ENCODE results near the gene PPP1R7.
"Not testable (repeated sequence)": the region's sequence is repeated elsewhere in the genome, so short reads cannot be mapped to it uniquely, and the experiment has no call there.

The PPP1R7 gene, protein sequence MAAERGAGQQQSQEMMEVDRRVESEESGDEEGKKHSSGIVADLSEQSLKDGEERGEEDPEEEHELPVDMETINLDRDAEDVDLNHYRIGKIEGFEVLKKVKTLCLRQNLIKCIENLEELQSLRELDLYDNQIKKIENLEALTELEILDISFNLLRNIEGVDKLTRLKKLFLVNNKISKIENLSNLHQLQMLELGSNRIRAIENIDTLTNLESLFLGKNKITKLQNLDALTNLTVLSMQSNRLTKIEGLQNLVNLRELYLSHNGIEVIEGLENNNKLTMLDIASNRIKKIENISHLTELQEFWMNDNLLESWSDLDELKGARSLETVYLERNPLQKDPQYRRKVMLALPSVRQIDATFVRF

DNA sequence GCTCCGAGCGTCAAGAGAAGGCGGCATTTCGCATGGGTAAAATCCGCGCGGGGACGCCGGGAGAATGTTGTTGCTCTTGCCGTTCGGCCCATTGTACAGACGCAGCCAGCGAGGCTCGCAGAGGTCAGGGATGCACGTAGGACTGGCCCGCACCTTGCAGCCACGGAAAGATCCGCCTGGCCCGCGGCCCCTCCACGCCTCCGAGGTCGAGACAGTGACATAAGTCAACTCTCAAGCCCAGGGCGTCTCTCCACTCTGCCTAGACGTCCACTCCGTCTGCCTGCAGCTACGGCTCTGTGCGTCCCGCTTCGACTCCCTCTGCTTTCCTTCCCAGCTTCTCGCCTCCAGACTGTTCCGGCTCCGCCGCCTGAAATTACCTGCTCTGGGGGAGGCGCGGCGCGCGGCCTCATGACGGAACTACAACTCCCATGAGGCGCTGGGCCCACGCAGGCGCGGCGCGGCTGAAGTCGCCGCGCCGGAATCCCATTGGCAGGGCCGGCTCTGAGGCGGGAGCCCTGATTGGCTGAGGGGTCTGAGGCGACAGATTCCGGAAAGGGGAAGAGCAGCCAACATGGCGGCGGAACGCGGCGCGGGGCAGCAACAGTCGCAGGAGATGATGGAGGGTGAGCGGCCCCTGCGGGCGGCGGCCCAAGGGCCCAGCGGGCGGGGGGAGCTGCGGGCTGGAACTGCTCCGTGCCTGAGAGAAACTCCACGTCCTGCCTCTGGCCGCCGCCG lies at the start of gene PPP1R7:
Gene PPP1R7 (plus strand): TSS at position 543 of the 735 bp plus-strand sequence. CDS start 29 bp downstream, at position 572.
- peak; percentile 89 to 93 for DNase-seq (ENCODE audit: low read depth in 2 of 2)

DNA sequence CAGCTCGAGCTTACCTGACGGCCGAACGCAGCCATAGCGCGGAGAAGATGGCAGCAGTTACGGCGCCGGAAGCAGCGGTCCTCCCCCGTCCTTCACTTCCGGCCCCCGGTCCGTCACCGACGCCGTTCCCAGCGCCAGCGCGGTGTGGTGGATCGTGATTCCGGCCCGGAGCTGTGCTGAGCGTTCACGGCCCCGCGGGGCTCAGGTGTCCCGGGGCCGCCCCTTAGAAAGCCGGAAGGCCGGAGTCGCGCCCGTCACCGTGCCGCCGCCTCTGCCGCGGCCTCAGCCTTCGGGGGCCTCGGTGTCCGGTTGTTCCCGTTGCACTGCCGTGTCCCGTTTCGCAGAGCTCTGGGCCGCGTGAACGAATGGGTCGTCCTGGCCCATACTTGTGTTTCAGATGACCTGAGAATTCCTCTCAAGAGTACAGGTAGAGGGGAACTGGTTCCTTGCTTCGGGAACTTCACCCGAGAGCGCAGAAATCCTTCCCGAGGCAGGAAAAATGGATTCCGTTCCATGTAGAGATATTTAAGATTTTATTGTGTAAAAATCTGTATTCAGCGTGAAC lies 47.9 kb upstream of the PPP1R7 start, which contains the start of gene MTERF4:
Gene MTERF4 (minus strand): TSS at position 49 of the 565 bp plus-strand sequence. CDS start 14 bp downstream, at position 35.
- peak; percentile 86 to 87 for DNase-seq (ENCODE audit: low read depth in 2 of 2)

DNA sequence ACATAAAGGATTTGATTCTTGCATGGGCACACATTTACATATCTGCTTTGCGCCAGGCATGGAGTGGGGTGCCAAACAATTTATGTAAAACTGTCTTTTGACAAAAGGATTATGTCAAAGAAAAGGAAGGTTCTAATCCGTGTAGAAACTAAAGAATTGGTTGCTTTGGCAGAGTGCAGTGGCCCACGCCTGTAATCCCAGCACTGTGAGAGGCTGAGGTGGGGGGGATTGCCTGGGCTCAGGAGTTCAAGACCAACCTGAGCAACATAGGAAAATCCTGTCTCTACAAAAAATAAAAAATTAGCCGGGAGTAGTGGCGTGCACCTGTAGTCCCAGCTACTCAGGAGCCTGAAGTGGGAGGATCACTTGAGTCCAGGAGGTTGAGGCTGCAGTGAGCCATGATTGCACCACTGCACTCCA lies 47.1 kb upstream of the PPP1R7 start:
- no peak for DNase-seq (ENCODE audit: low read depth in 2 of 2)

DNA sequence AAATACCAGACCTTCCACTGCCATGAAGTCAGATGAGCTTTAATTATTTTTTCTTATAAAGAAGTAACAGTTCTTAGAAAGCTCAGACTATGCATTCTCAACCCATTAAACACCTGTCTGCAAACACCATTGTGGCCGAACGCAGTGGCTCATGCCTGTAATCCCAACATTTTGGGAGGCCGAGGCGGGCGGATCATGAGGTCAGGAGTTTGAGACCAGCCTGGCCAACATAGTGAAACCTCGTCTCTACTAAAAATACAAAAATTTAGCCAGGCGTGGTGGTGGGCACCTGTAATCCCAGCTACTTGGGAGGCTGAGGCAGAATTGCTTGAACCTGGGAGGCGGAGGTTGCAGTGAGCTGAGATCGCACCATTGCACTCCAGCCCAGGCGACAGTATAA lies 45.7 kb upstream of the PPP1R7 start:
- not testable (repeated sequence) for DNase-seq (ENCODE audit: low read depth in 2 of 2)

DNA sequence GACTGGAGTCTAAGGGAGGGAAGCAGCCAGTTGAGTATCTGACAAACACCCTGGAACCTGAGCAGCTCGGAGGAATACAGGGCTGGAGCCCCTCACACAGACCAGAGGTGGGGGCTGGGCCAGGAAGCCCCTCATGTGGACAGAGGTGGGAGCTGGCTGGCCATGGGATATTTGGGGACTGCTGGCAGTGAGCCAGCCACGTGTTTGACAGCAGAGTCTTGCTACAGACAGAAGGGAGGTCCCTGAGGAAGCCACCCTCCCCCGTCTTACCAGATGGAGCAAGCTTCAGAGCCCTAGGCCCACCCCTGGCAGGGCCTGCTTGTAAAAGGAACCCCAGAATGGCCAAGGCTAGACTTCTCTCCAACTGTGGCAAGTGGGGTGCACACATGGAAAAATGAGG lies 44.6 kb upstream of the PPP1R7 start:
- DNase-seq (ENCODE audit: low read depth in 2 of 2) = no peak

DNA sequence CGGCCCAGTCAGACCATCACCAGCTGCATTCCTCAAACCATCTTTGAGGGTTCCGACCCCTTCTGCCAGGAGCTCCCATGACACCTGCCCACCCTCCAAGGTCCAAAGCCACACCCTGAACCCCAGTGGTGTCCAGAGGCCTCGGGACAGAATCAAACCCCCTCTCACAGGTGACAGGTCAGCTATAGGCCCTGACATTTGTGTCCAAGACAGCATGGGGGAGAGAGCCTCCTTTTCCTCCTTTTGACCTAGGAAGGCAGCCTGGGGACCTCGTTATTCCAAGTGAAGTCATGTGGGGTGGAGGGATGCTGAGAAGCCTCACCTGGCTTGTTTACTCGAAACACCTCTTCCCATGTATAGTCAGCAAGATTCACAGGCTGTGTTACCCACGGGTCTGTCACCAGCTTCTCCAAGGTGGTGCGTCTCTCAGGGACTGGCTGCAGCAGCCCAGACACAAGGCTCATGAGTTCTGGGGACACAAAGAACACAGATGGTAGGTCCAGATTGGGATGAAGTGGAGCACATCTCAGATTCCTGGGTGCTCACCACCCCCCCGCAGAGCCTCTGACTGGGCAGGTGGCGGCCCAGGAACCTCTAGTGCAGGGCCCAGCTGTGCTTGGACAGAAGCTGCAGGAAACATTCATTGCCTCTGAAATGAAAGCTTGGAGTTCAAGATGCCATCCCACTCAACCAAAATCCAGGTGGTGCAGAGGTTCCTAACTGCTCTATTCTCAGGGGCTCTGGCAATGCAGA lies 43.1 kb upstream of the PPP1R7 start:
- no peak for DNase-seq (ENCODE audit: low read depth in 2 of 2)

DNA sequence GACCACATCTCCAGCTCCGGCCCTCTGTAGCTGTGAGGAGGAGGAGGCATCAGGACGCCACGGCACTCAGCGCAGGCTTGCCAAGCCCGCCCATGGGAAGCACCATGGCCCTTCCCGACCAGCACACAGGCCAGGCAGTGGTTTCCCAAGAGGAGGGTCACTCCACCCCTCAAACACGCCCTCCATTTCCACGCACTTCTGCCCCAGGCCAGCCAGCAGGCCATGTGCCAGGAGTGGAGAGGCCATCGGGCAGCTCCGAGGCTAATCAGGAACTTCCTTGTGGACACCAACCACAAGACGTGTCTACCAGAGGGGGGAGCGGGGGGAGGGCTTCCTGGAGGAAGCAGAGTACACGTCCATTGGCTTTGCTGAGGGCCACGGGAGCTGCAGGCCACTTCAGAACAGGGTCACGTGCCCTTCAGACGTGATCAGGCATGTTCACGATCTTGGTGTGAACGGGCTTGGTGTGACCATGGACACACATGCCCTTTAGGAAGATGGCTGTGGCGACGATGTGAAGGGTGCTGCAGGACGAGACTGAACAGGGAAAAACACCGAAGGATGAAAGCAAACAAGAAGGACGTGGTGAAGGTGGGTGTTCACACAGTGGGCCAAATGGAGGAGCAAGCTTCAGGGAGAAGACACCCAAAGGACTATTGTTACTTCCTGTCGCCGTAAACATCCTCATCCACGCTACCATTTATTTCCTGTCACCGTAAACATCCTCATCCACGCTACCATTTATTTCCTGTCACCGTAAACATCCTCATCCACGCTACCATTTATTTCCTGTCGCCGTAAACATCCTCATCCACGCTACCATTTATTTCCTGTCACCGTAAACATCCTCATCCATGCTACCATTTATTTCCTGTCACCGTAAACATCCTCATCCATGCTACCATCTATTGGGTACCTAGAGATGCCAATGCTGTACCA lies 41.7 kb upstream of the PPP1R7 start:
- DNase-seq (ENCODE audit: low read depth in 2 of 2) = no peak

DNA sequence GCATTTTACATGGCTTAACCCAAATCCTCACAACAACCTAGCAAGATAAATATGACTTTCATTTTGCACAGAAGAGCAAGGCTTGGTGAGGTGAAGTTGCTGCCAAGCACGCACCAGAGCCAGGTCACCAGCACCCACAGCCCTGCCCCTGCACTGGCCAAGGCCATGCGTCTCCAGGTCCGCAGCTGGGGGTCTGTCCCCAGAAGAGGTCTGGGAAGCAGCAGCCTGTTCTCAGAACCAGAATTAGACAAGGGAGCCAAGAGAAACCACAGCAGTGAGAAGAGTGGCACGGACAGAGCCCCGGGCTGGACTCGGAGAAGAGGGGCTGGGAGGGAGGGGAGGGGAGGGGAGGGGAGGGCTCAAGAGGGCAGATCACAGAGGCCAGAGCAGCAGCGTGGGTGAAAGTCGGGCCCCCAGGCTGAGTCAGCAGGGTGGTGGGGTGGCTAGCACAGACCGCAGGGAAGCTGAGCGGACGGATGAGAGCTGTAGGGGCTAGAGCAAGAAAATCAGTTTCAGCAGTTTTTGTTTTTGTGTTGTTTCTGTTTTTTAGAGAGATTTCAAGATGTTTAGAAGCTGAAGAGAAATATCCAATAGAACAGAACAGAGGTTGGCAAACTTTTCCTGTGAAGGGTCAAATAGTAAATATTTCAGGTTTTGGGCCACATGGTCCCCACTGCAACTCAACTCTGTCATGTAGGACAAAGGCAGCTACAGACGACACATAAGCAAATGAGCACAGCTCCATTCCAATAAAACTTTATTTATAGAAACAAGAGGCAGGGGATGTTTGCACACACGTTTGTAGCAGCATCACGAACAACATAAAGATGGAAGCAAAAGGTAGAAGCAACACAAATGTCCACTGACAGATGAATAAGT lies 40.8 kb upstream of the PPP1R7 start:
- DNase-seq (ENCODE audit: low read depth in 2 of 2) = peak in 1 of 2 donors; percentile 53

DNA sequence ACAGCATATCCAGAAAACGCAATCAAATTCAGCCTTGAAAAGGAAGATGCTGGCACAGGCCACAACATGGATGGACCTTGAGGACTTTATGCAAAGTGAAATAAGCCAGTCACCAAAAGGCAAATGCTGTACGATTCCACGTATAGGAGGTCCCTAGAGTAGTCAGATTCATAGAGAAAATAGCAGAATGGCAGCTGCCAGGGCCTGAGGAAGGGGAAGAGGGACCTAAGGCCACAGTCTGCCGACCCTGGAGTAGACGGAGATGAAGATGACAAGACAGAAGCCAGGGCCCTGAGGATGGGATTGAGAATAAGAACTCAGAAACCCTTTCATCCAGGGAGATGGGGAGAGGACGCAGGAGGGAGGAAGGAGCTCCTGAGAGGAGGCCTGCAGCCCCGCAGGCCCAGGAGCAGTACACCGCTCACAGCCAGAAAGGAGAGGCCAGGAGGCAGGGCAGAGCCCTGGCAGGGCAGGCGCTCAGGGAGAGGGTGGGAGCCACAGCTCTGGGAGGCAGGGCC lies 40.1 kb upstream of the PPP1R7 start:
- DNase-seq (ENCODE audit: low read depth in 2 of 2) = no peak

DNA sequence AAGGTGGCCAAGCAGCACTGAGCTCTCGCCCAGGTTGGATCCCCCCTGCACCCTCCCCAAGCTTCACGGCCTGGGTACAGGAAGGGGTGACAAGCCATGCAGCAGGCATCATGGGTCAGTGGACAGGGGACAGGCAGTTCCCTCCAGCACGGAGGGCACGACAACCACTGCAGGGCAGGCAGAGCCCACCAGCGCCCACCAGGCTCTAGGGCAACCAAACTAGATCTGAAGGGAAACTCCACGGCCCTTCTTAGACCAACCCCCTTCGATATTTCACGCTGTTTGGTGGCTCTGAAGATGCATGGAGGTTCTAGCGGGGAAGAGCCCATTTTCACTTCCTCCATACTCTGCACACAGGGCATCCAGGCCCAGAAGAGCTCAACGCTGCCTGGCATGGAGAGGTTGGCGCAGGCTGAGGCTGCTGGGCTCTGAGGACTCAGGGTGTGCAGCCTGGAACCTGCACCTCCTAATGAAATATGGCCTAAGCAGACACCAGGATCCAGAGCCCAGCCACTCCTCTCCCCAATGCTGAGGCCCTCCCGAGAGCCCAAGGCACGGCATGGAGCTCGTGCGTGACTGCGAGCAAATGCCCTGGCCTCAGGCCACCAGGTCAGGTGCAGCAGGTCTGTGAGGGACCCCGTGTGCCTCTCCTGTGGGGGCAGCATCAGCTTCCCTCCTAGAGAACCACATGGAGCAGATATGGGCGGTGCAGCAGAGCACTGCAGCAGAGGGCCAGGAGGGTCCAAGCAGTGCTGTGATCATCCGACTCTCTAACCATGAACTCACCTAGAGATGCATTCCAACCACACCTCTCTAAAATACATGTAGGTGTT lies 39.4 kb upstream of the PPP1R7 start:
- no peak for DNase-seq (ENCODE audit: low read depth in 2 of 2)

DNA sequence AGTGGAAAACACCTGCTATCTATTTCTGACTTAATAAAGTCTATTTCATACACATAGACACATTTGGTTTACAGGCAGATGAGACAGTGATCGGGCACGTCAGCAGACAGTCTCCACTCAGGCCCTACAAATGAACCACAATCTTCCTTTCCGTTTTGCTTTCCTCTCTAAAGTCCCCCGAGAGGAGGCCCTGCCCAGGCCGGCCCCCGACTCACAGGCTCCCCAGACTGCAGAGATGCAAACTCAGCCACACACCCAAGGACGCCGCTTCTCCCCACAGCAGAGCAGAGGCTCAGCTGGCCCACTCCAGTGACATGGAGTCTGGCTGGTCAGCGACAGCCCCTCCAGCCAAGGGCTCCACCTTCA lies 38.8 kb upstream of the PPP1R7 start:
- no peak for DNase-seq (ENCODE audit: low read depth in 2 of 2)

DNA sequence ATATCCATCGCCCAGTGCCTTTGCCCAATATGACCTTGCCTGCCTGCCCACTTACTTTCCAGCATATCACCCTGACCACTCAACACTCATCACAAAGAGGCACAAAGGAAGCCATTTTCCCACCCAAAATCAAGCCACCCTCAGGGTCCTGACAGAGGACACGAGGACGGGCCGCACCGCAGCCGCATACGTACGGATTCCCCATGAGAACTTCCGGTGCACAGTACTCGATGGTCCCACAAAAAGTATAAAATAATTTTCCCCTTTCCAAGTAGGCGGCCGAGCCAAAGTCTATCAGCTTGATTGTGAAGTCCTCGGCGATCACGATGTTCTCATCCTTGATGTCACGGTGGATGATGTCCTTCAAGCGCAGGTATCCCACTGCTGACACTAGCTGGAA lies 38.2 kb upstream of the PPP1R7 start:
- no peak for DNase-seq (ENCODE audit: low read depth in 2 of 2)

DNA sequence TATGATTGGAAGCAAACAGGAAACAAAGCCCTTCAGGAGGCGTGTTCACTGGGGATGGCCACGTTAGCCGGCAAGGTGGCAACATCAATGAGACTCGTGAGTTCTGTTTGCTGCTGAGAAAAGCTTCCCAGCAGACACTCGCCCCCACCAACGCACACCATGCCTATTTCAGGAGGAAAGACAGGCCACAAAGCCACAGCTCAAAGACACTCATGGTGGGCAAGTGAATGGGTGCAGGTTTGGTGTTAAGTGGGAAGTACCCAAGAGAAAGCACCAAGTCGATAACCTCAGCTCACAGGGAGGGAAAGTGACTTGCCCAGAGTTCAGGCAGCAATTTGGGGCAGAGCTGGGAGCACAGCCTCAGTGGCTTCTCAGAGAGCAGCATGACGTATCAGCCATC lies 37.7 kb upstream of the PPP1R7 start:
- DNase-seq (ENCODE audit: low read depth in 2 of 2) = peak; percentile 41 to 58

DNA sequence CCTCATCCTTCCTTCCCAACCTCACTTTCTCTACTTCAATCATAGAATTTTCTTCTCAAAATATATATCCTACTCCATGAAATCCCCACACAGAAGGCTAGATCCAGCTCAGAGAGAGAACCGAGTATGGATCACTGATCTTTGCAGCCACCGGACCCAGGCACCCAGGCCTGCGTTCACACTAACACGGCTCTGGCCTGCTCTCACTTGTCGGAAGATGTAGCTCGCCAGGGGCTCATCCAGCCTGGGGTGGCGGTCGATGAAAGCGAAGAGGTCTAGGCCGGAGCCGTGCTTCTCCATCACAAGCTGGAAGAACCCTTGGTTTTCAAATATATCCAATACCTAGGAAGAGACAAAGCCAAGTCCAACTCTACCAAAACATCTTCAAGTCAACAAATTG lies 35.4 kb upstream of the PPP1R7 start:
- no peak for DNase-seq (ENCODE audit: low read depth in 2 of 2)

DNA sequence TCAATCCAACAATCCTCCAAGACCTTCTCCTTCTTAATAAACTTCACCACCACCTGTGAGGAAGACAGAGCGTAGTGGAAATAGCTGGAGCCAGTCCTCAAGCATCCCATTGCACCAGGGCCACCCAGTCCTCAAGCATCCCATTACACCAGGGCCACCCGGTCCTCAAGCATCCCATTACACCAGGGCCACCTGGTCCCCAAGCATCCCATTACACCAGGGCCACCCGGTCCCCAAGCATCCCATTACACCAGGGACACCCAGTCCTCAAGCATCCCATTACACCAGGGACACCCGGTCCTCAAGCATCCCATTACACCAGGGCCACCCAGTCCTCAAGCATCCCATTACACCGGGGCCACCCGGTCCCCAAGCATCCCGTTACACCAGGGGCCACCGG lies 34.9 kb upstream of the PPP1R7 start:
- DNase-seq (ENCODE audit: low read depth in 2 of 2) = no peak

DNA sequence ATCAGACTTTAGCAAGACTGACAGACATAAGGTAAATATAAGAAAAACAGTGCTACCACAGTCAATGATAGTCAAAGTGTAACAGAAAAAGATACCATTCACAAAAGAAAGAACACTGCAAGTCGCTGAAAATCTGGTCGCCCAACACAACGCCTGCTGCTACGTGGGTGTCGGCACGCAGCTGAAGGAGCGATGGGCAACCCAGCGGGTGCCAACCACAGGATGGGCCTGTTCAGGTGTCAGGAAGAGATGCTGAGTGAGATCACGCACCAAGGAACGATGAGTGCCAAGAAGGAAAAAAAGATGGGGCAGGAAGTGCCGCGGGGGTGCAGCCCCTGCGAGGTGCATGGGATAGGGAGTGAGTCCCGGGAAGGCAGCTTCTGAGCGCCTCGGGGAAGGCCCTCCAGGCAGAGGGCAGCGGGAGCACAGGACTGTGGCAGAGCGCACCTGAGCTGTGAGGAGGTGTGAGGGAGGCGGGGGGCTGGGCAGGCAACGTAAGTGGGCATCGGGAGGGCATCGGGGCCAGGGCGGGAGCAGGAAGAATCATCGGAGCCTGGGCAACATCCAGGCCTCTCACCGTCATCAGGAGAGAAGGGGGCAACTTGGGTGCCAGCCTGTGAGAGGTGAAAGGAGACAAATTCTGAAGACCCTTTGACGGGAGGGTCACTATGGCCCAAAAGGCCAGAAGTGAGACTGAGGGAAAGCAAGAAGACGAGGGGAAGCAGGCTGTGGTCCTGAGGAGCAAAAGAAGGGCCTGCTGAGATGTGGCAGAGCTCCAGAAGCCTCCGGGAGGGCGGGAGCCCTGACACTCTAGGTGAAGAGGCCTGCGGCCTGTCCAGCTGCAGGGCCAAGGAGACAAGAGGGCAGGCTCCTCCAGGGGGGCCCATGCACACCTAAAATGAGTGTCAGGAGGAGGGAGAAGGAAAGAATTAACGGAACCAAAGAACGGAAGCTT lies 33.4 kb upstream of the PPP1R7 start:
- no peak for DNase-seq (ENCODE audit: low read depth in 2 of 2)

DNA sequence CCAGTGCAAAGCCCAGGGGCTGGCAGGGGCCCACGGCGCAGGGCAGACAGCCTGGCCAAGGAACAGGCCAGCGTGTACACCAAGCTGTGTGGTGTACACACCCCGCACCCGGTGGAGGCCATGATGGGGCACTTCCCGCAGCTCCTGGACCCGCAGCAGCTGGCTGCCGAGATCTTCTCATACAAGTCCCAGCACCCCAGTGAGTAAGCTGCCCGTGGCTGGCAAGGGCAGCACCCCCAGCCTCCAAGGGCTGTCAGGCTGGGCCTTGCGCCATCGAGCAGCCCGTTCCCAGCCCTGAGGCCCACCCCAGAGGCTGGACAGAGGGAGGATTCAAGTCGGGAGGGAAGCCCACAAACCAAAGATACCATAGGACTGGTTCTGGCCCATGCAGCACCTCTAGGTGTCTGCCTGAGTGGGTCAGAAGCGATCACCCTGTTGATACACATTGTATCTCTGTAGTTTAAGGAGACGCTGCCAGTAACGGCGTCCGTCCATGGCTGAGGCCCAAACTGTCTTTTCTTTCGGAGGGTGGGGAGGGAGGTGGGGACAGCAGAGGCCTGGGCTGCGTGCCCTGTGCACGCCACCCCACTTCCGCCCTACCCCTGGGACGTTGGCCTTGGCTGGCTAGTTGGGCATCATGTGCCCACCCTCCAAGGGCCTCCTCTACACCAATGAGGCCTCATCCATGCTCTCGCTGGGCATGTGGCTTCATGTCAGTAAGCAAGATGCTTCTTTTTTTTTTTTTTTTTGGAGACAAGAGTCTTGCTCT lies 31.3 kb upstream of the PPP1R7 start:
- DNase-seq (ENCODE audit: low read depth in 2 of 2) = no peak

All from stimulated activated CD8-positive, alpha-beta memory T cell treated with anti-CD3 and anti-CD28 coated beads, Interleukin-2, amount 100 ng/mL, for 48 hours (primary cell).